GM18951 (cell line): ENCODE results near the gene TNFRSF14.
A peak's percentile ranks its signal among the peaks of the same experiment; 100 is the strongest.

Source experiments
- POLR2A ChIP-seq: IDR thresholded peaks from 4 replicates; pipeline ENCODE4 v1.6.1; 2011; ENCODE audit warnings: mild to moderate bottlenecking; ENCODE audit not compliant: insufficient read length, insufficient read depth; ENCODE audit errors: extremely low read depth
- in situ Hi-C: fragments of 300-500 bp; cut with MboI; formaldehyde crosslinking; loops from one replicate; pipeline ENCODE4 v1.12.0; 2022; ENCODE audit warnings: low sequenced_read_pairs, mixed read lengths, inconsistent platforms; ENCODE audit not compliant: unreplicated experiment

The TNFRSF14 gene

GRCh38 chr1:2526824-2527555 lies 29.2 kb upstream of the TNFRSF14 start:
- TF ChIP-seq POLR2A, result no peak
- in situ Hi-C loops, result loop anchor here (25.0 kb wide), 1 partner anchor 115 kb away; the partner anchor contains the start of gene PEX10

DNA sequence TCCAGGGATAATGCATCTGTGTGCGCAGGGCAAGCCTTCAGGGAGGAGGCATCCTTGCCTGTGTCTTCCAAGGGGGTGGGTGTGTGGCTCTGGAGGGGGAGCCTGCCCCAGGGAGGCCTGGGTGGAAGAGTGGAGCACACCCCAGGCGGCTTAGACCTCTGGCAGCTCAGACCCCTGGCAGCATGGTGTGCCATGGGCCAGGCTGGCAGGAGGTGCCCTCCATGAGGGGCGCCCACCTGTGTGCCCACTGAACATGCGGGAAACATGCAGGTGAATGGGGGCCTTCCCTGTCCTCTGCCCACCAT lies 28.7 kb upstream of the TNFRSF14 start:
- in situ Hi-C loops, result loop anchor here (25.0 kb wide), 1 partner anchor 115 kb away; the partner anchor contains the start of gene PEX10

DNA sequence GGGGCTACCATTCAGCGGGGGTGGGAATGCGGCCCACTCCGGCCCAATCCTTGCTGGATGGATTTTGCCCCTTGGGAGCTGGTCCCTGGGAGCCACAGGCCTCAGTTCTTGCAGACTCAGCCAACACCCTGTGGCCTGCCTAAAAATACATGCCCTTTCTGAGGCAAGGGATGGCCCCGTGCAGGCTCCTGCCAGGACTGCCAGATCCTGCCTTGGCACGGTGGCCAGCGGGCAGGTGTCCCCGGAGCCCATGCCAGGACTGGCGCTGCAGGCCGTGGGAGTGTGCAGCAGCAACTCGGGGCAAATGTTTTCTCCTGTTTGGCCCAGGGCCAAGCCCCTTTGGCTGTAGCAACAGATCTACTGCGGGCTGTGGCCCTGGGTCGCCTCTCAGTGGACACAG lies 28.2 kb upstream of the TNFRSF14 start:
- TF ChIP-seq POLR2A, result no peak
- in situ Hi-C loops, result loop anchor here (25.0 kb wide), 1 partner anchor 116 kb away; the partner anchor contains the start of gene PEX10

More for the DNA sequence above, 28.7 kb upstream of the TNFRSF14 start:
- TF ChIP-seq POLR2A, result no peak

DNA sequence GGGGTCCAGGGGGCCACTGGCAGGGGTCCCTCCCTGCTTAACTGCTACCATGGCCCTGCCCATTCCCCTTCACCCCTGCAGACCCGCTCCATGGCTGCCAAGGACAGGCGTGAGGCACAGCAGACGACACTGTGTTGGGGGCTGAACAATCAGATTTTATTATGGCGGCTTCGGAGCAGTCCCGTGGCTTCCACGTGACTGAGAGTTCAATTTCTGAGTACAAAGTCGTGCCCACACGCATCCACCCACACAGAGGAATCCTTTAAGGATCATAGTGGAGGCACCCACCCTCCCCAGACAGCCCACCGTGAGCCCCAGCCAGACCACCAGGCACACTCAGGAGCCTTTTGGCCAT lies 27.6 kb upstream of the TNFRSF14 start:
- no peak for TF ChIP-seq POLR2A

DNA sequence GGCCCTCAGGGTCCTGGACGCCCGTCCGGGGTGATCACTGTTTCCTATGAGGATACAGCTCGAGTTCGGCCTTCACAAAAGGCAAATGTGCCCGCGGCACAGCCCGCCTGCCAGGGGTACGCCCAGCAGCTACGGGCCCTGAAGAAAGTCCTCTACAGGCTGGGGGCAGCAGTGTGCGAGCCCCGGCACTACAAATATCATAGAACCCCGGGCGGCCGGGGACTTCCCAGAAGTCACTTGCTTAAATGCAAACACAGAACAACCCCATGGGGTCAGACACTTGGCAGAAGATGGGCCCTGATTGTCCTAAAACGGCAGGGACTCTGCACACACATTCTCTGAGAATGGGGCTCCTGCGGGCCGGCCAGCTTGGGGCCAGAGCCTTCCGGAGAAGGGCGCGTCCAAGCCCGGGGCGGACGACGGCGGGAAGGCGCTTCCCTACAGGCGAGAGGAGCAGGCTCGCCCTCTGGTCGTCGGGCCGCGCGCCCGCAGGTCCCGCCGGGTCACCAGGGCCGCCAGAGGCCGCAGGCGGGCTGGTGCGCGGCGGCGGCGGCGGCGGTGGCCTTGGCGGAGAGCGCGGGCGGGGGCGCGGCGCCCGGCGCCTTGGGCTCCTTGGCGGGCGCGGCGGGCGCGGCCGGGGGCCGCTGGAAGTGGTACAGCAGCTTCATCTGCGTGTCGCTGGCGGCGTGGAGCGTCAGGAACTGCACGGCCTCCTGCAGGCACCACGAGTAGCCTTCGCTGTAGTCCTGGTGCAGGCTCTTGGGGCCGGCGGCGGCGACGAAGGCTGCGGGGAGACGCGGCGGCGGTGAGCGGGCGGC lies 27.0 kb upstream of the TNFRSF14 start:
- in situ Hi-C loops, result loop anchor here (25.0 kb wide), 1 partner anchor 117 kb away; the partner anchor contains the start of gene PEX10

More for the DNA sequence above, 27.6 kb upstream of the TNFRSF14 start:
- in situ Hi-C loops, result loop anchor here (25.0 kb wide), 1 partner anchor 116 kb away; the partner anchor contains the start of gene PEX10

GRCh38 chr1:2529784-2530512 lies 26.2 kb upstream of the TNFRSF14 start, which contains the start of gene HES5:
HES5 (minus strand) TSS chr1:2530263; CDS start chr1:2530164, 99 bp downstream.
- in situ Hi-C loops, result loop anchor here (25.0 kb wide), 1 partner anchor 118 kb away; the partner anchor contains the start of gene PEX10
- TF ChIP-seq POLR2A, result peak; percentile 12

More for the DNA sequence above, 27.0 kb upstream of the TNFRSF14 start:
- no peak for TF ChIP-seq POLR2A

DNA sequence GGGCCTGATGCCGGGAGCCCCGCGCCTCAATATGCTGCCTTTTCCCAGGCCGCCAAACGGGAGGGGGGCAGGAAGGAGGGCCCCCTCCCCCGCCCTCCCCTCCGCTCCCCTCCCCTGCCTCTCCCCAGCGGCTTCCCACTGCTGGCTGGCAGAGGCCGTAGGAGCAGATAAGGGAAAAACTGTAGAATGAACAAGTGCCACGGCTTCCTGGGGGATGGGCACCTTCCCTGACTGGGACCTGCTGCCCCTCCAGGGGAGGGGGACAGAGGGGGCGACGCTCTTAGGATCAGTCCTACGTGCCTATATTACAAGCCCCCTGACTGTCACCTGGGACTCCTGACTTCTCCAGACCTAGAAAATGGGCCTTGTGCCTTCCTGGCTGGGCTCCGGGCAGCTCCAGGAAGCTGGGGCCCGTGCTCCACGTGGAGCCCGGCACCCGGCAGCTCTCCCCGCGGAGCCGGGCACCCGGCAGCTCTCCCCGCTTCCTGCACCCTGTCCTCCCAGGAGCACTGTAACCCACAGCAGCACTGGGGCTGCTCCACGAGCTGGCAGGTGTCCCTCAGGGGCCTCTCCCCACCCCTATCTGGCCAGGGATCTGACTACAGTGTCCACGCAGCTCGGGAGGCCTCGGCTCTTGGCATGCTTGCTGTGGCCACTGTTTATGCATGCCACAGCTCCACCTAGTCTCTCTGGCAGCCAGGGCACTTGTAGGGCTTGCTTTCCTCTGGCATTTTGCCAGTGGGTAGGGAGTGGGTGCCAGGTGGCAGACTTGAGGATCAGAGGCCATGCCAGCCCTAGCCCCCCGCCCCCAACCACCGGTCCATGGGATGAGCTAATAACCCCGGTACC lies 25.4 kb upstream of the TNFRSF14 start:
- in situ Hi-C loops, result loop anchor here (25.0 kb wide), 1 partner anchor 118 kb away; the partner anchor contains the start of gene PEX10
- TF ChIP-seq POLR2A, result no peak

DNA sequence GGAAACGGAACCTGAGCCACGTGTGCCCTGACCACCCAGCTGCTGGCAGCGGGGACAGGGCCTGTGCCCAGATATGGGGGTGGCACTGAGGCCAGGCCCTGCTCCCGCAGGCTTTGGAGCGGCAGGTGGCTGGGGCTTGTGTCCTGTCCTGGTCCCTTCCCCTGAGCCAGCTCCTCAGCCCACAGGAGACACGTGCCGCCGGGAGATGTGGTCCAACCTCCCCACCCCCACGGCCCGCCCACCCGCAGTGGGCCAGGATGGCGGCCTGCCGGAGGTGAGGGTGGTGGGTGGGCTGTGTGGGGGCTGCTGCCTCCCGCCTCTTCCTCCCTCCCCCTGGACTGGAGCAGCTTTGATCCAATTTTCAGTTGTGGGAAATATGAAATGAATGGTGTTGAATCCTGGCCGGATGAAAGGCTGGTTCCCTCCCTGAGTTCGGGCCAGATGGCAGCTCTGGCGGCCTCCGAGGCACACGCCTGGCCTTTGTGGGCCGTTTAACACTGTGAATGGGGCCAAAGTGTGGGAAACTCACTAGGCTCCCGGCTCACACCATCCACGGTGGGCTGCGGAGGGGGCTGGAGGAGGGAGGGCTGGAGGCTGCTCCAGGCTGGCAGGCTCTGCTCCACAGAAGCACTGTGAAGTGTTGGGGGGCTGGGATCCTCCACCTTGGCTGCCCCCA lies 23.5 kb upstream of the TNFRSF14 start:
- in situ Hi-C loops, result loop anchor here (25.0 kb wide), 1 partner anchor 120 kb away; the partner anchor contains the start of gene PEX10
- TF ChIP-seq POLR2A, result no peak

DNA sequence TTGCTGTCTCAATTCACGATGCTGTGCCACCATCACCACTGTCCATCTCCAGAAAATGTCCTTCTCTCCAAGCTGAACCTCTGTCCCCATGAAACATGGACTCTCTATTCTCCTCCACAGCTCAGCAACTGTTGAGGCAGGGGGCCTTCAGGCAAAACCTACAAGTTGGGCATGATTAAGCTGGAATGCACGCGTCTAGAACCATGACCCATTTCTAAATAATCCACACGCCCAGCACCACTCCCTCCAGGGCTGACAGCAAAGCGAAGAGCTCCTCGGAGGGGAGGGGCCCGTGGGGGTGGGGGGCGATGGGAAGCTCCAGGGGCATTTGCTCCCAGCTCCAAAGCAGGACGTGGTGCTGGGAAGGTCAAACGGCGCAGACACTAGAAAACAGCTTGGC lies 22.8 kb upstream of the TNFRSF14 start:
- in situ Hi-C loops, result loop anchor here (25.0 kb wide), 1 partner anchor 121 kb away; the partner anchor contains the start of gene PEX10
- no peak for TF ChIP-seq POLR2A

DNA sequence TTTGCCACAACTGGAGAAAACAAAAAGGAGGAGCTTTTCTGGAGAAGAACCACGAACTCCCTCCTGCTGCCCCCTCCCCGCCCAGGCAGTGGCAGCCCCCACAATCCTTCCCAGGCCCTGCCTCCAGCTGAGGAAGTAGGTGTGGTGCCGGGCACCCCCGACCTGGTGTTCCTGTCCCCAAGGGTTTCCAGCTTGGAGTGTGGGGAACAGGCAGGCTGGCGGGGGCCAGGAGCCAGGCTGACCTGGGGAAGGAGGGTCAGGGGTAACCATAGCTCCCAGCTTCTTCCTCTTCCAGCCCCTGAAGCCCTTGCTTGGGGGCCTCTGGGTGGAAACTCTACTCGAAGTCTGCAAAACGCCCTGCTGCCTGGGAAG lies 21.9 kb upstream of the TNFRSF14 start:
- TF ChIP-seq POLR2A, result no peak
- in situ Hi-C loops, result loop anchor here (25.0 kb wide), 1 partner anchor 122 kb away; the partner anchor contains the start of gene PEX10

GRCh38 chr1:2534687-2535441 lies 21.3 kb upstream of the TNFRSF14 start:
- no peak for TF ChIP-seq POLR2A
- in situ Hi-C loops, result loop anchor here (25.0 kb wide), 1 partner anchor 123 kb away; the partner anchor contains the start of gene PEX10

DNA sequence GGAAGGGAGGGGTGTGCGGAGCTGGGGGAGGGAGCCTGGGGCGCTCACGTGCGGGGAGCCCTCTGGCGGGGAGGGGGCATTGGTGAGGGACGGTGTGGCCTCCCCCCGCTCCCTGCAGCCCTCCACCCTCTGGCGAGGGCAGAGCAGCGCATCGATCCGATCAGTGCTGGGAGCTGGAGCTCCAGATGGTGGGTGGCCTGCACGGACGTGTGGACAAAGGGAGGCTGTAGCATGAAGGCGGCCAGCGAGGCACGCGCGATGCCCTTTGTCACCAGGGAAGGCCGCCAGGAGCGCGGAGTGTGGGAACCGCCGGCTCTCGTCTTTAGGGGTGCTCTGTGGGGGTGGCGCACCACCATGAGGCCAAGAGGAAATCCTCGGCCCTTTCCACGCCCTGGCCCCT lies 20.7 kb upstream of the TNFRSF14 start:
- TF ChIP-seq POLR2A, result no peak
- in situ Hi-C loops, result loop anchor here (25.0 kb wide), 1 partner anchor 123 kb away; the partner anchor contains the start of gene PEX10
